GM21367 (cell line): ENCODE data around the gene DOK4.

Source experiments
- ATAC-seq: cut with Tn5 transposase; IDR thresholded peaks from one replicate; pipeline ENCODE4 v1.9.1; 2021; ENCODE audit not compliant: unreplicated experiment

The DOK4 gene

DNA sequence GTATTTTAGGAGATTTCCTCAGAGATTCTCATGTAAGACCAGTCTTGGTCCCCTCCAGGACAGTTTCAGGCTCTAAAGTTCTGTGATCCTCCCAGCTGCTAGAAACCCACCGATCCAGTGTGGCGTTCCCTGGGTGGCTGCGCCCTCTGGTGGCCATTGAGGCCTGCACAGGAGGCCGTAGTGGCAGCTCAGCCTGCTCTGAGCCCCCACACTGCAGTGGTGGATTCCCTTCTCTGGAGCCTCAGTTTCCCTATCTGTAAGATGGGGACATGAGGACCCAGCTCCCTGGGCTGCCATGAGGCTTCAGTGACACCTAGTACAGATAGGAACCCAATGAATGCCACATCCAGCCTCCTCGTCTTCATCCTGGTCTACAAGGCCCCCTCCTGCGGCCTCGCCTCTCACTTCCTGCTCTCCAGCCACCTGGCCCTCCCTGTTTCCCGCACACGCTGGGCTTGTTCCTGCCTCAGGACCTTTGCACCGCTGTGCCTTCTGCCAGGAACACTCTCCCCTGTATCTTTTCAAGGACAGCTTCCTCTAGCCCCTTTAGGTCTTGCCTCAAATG lies 33.6 kb upstream of the DOK4 start:
- ATAC-seq: peak; percentile 57

DNA sequence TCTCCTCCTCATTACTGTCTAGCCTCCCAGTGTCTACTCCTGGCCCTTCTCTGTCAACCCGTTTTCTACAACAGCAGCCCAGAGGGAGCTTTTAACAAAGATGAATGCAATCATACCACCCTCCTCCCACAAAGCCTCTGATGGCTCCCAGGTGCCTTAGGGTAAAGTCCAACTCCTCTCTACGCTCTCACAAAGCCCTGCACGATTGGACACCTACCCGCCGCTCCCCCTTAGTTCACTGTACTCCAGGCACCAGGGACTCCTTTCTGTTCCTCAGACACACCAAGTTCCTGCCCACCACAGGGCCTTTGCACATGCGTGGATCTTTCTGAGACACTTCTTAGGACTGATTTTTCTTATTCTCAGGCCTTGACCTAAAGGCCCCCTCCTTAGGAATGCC lies 32.6 kb upstream of the DOK4 start:
- ATAC-seq: no peak

DNA sequence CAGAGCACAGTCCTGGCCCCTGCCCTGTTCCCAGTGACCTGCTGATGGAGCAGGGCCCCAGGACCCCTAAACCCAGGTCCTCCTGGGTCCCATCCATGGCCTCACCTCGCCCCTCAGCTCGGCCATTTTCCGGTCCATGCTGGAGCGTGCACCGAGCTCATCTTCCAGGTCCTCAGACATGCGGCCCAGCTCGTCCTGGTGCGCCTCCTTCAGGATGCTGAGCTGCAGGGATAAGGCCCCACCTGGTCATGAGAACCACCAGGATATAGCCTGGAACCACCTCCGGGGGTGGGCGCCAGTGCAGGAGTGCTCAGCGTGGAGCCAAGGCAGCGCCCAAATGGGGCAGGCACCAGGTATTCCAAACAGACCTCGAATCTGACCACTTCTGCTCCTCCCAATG lies 32.2 kb upstream of the DOK4 start:
- ATAC-seq: no peak

DNA sequence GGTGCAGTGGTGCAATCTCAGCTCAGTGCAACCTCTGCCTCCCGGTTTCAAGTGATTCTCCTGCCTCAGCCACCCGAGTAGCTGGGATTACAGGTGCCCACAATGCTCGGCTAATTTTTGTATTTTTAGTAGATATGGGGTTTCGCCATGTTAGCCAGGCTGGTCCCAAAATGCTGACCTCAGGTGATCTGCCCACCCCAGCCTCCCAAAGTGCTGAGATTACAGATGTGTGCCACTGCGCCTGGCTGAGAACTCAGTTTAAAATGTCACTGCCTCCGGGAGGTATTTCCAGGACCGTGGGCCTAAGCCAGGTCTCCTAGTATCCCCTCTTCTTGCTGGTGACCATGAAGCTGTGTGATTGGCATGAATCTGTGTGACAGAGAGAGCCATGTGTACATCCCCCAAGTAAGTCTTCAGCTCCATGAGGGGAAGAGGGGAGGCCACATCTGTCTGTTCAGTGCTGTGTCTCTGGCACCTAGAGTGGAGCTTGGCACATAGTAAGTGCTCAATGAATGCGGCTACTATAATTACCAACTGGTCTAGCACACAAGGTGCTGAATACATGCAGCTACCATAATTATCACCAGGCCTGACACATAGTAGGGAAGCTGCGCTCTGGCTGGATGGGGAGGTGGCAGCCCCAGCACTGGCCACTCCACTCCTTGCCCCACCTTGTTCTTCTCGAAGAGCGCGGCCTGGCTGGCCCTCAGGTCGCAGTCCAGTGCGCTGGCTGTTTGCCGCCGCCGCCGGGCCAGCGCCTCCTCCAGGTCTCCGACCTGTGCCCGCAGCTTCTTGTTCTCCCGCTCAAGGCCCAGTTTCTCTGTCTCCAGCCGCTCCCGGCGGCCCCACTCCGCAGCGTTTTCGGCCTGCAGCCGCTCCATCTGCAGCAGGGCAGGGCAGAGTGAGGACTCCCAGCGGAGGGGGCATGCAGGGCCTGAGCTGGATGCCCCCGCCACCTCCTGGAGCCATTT lies 31.4 kb upstream of the DOK4 start:
- no peak for ATAC-seq

DNA sequence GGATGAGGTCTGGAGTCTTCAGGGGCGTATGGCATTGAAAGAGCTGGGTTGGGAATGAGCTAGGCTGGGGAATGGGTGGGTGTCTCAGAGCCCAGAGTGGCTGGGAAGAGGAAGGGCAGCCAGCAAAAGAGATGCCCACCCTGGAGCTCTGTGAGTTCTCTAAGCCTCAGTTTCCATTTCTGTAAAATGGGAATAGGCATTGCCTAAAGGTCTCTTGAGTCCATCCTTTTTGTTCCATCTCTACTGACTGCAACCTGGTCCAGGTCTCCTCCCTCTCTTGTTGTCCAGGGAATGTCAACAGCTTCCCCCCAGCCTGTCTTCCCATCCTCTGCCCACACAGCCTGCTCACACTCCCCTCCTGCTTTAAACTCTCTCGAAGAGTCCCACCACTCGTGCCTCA lies 30.5 kb upstream of the DOK4 start:
- no peak for ATAC-seq

DNA sequence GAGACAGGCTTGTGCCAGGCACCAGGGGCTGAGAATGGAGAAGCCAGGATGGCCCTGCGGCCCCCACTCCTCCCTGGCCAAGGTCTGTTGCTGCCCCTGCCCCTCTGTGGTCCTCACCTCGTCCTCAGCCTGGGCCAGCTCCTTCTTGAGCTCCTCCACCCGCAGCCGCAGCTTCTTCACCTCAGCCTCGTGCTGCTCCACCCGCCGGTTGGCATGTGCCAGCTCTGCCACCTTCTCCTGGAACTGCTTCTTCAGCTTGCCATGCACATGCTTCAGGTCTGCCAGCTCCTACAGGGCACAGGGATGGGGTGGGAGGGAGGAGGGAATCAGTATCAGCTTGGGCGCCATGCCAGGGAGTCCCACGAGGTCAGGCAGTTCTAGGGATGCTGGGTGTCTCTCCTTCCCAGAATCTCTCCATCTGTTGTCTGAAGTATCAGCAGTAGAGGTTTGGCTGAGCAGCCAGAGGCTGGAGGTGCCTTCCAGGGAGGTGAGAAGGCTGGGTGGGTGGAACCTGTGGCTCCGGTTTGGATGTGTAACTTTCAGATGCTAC lies 30.0 kb upstream of the DOK4 start:
- ATAC-seq: no peak

DNA sequence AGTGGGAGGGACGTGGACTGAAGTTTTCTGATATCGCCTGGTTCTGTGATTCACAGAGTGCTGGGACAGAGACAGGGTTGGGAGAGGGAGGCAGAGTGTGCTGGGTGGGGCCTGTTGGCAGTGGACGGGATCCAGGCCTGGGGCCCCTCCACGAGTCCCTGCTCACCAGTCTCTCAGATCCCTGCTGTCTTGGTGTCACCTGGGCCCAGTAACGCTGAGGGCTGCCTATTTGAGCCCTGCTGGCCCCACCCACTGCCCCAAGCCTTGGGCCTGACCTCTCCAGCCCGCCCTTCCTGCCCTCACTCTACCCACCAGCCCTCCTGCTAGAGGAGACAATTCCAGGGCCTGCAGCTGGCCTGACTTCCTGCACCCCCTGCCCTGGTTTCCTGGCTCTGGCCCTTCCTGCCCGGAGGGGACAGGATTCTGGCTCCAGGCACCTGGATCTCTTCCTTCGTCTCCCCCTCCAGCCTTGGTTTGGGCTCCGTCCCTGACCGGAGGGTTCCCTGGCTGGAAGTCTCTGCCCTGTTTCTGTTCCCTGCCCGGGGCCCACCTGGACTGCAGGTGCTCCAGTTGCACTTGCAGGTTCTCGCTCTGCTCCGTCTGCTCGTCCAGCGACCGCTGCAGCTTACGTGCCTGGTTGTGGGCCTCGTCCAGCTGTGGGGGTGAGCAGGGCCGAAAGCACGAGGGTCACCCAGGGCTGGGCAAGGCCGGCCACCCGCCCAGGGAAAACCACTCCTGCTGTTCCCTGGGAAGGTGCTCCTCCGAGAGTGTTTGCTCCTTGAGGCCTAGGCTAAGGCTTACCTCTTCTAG lies 28.7 kb upstream of the DOK4 start:
- no peak for ATAC-seq

DNA sequence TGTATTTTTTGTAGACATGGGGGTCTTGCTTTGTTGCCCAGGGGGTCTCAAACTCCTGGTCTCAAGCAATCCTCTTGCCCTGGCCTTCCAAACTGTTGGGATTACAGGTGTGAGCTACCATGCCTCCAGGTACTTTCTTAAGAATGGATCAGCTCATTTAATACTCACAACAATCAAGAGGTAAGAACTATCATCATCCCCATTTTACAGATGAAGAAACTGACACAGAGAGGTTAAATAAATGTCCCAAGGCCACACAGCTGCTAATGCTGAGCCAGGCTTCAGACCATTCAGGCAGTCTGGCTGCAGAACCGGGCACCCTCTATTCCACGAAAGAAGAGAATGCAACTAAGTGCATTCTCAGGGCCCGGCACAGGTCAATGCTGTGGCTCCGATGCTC lies 28.1 kb upstream of the DOK4 start:
- ATAC-seq: no peak

DNA sequence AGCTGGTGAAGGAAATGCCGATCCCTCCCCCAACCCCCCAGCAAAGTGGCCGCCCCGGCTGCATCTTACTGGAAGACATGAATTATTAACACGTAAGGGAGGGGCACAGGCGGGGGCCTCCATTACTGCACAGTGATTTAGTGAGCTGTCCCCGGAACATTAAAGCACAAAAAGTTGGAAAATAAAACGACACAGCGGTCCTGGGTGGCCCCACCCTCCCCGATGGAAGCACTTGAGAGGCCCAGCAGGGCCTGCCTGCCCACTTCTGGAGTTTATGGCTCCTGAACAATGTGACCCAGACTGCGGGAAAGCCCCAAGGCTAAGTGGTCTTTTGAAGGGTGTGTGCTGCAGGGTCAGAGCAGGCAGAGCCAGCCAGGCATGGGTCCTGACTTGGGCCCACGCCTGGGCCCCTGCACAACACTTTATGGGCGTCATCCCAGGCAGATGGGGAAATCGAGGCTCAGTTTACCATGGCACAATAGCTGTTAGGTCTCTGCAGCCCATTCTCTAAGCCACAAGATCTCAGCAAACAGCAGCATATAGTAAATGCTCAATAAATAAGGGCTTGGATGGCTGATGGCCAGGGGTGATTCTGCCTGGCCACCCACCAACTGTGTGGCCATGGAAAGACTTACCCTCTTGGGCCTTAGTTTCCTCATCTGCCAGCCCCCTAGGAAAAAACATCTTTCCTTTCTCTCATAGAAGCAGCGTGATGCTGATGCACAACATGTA lies 27.2 kb upstream of the DOK4 start:
- ATAC-seq: no peak

DNA sequence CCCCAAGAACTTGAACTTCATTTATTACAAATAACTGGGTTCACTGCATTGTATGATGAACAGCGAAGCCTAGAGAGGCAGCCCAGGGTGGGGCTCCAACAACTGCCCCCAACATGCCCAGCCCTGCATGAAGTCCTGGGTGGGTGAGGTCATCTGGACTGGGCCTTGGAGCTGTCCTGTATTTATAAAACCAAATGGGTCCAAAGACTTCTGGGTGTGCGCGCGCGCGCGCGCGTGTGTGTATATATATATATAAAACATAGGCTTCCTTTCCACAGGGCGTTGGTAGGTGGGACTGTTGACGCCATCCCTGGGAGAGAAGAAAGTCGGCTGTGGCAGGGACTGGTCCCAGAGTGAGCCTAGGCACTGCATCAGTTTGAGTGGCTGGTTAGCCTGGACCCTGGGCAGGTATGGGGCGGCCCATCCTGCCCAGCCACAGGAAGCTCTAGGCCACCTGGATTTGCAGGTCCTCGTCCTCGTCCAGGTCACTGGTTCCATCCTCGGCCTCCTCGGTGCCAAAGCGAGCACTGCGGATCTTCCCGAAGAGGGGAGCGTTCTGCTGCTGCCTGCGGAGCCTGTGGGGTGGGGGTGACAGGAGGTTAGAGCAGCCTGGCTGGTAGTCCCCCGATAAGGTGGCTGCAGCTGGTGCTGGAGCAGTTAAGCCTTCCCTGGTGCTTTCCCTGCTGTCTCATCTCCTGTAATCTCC lies 26.2 kb upstream of the DOK4 start:
- no peak for ATAC-seq

DNA sequence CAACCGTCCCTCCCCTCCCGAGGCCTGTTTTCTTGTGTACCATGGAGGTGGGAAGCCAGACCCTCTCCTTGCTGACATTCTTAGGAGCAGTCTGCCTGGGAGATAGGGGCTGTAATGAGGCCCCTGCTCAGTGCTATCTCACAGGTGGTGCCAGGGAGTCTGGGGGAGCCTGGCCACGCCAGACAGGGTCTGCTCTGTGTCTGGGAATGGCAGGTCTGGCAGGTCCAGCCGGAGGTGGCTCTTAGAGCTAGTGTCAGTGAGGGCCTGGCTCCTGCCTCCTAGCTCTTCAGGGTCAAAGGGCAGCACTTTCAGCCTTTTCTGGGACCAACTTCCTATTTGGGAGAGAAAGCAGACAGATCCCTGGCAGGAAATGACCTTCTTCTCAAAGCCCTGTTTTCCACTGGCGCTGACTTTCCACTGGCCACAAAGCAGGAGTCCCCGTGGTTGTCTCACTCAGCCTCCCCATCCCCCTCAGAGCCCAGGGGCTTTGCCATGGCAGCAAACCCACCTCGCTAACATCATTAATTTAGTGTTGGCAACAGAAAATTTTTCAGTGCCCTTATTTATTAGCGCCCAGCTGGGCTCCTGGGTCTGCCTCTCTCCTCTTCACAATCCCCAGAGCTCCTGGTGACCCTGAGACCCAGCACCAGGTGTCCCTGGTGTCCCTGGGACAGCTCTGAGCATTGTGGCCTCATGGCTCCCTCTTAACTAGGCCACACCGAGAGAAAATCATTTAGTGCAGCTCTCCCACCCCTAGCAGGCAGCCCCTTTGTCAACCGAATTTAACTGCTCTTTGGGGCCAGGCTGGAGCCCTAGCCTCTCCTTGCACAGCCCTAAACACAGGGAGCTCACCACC lies 24.0 kb upstream of the DOK4 start:
- no peak for ATAC-seq

DNA sequence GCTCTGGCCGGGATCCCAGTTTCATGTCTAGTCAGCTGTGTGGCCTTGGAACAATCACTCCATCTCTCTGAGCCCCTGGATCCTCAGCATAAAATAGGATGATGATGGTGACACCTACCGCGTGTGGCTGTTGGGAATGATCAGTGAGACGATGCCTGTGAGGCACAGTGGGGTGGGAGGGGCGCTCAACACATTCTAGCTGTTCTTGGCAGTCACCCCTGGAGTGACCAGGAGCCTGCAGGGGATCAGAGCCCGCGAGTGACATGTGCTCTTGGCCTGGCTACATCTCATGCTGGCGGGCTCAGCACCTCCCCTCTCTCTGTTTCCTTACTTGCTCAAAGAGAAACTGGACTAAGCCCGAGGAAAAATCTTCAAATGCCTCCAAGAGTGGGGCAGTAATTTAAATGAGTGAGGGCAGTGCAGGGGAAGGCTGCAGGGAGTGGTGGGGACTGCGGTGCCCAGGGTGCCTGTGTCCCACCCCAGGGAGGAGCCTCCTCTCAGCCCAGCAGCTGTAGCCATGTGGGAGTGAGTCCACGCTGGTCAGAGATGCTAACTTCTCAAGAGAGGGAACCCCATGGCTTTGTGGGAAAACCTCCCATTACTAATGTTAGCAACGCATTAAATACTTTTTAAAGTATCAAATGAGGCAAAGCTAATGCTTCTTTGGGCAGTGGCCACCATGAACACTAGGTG lies 23.1 kb upstream of the DOK4 start:
- ATAC-seq: no peak

DNA sequence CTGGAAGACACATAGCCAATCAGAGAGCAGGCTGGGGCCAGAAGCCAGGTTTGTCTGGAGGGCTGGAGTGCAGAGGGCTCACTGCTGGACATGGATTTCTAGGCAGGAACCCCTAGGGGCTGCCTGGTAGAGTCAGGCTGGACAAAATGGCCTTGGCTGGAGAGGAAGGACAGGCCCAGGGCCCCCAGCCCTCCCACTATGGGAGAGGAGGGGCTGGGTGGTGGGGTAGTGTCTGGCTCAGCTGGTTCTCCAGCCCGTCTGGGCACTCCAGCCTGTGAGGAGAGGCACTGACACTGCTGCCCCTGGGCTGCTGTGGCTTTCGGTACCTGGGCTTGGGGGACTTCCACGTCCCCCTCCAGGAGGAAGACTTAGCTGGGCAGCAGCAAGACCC lies 21.7 kb upstream of the DOK4 start:
- no peak for ATAC-seq

DNA sequence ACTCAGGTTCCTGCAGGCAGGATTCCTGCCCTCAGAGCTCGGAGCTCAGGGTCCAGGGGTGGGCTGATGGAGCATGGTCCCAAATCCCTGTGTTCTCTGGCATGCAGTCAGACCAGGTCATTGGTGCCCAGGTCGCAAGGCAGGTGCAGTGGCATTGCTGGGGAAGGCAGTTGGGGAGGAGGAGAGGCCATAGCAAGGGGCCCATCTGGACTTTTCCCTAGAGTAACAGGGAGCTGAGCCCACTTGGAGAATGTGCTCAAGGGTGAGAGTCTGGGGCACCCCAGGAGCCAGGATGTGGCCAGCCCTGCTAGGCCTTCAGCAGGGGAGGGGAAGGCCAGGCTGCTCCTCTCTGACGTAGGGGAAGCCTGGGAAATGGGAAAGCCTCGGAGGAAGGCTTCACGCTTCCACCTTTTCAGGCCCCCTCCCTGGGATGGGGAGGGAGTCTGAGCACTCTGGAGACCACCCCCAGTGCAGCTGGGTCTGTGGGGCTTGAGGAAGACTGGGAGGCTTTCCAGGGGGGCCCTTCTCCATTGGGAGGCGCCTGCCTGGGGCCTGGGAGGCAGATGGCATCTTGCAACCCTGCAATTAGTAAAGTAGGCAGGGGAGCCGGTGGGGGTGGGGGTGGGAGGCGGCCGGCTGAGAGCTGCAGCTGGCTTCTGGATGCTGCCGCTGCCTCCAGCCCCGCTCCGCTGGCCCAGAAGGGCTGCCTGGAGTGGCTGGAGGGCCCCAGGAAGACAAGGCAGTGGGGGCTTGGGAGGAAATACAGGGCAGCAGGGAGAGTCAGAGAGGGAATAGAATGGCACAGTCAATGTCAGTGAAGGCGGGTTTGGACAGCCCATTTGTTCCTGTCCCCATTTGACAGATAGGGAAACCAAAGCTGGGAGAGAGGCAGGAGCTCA lies 21.1 kb upstream of the DOK4 start:
- no peak for ATAC-seq

DNA sequence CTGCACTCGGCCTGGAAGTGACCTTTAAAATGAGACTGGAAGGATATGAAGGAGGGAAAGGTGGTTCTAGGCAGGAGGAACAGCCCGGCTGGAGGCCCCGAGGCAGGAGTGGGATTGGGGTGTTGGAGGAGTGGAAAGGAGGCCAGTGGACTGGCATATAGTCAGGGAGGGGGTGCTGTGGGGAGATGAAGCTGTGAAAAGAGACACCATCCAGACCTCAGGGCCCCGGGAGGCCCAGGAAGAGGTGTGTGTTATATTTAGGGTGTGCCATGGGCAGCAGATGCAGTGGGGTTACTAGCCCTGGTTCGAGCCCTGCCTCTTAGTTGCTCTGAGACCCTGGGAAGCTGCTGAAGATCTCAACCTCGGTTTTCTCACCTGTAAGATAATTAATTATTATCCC lies 18.9 kb upstream of the DOK4 start:
- no peak for ATAC-seq

DNA sequence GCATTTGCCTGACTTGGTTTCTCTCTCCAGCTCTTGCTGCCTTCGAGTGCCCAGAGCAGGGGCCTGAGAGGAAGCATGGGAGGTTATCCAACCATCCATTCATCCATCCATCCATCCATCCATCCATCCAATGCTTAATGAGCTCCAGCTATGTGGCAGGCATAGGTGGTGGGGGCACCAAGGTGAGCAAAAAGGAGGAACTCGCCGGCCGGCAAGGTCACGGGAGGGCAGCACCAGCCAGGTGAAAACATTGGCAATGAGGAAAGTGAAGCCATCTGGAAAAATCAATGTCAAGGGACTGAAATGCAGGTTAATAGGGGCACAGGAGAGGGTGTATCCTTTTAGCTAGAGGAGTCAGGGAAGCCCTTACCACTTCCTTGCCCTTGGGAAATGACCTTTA lies 18.2 kb upstream of the DOK4 start:
- ATAC-seq: no peak

DNA sequence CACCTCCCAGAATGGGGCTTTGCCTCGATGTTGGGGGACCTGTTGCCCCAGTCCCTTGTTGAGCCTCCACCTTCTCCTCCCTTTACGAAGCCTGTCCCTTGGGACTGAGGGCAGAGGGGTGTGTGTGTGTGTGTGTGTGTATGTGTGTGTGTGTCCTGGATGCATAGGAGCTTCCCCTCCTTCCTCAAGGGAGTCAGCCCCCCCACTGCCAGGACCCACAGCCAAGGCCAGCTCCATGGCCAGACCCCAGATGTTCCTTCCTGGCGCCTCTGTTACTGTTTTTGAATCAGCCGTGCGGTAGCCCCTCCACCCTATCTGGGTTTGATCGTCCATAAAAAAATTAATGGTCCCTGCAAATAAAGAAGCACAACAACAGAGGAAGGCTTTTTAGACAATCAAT lies 17.7 kb upstream of the DOK4 start:
- ATAC-seq: no peak

DNA sequence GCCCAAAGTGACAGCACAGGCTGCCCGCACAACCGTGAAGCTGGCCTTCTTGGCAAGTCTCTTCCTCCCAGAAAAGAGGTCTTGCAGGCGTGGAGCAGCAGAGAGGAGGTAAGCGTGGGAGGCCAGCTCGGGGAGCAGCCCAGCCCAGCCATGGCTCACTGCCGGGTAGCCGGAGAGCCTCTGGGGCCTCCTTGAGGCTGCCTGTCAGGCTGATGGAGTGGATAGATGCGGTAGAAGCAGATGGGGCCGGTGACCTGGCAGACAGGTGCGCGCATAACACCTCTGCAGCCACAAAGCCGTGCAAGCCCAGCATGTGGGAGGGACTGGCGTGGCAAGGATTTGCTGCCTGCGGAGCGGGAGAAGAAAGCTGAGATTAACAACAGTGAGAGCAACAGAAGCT lies 17.1 kb upstream of the DOK4 start:
- no peak for ATAC-seq
